HepG2 (cell line): Measurements from ENCODE around the gene CLUH. TPM values are rescaled to one million over a fixed set of nuclear protein-coding genes. Genes with fewer than 3 reads are reported as not detected.

Experiments used
- CREB1 ChIP-seq, 2 experiments: fragments of 450-650 bp in 1 of 2; IDR thresholded peaks; 2 replicates each; pipeline ENCODE4 v1.6.1; 2016 to 2017; ENCODE audit warnings: control low read depth in 1 of 2, mild to moderate bottlenecking in 1 of 2, missing compliant biosample characterization in 1 of 2, missing genetic modification characterization in 1 of 2
- DDIT3 ChIP-seq: sonication (generic); formaldehyde crosslinking; IDR thresholded peaks from 2 replicates; pipeline ENCODE4 v1.4.0; 2020; ENCODE audit warnings: mild to moderate bottlenecking, missing genetic modification reagents
- HES4 ChIP-seq: sonication (generic); formaldehyde crosslinking; IDR thresholded peaks from 2 replicates; pipeline ENCODE4 v1.9.0; 2021; ENCODE audit warnings: mild to moderate bottlenecking, missing genetic modification reagents, borderline replicate concordance
- HIVEP1 ChIP-seq: sonication (generic); formaldehyde crosslinking; IDR thresholded peaks from 2 replicates; pipeline ENCODE4 v1.4.0; 2020; ENCODE audit warnings: mild to moderate bottlenecking, missing genetic modification reagents
- HOXA5 ChIP-seq: sonication (generic); formaldehyde crosslinking; IDR thresholded peaks from 2 replicates; pipeline ENCODE4 v1.4.0; 2020; ENCODE audit warnings: missing genetic modification reagents
- KDM3A ChIP-seq: IDR thresholded peaks from 2 replicates; pipeline ENCODE4 v1.6.1; 2018; ENCODE audit warnings: low read depth, missing compliant biosample characterization
- KIAA2018 ChIP-seq: sonication (generic); formaldehyde crosslinking; IDR thresholded peaks from 2 replicates; pipeline ENCODE4 v1.5.0; 2020; ENCODE audit warnings: mild to moderate bottlenecking, missing genetic modification reagents, borderline replicate concordance
- MZF1 ChIP-seq: sonication (generic); formaldehyde crosslinking; IDR thresholded peaks from 2 replicates; pipeline ENCODE4 v1.8.1; 2023; ENCODE audit warnings: mild to moderate bottlenecking, missing genetic modification reagents, borderline replicate concordance
- NCOA1 ChIP-seq: sonication (generic); formaldehyde crosslinking; IDR thresholded peaks from 2 replicates; pipeline ENCODE4 v1.9.0; 2021; ENCODE audit warnings: missing genetic modification reagents
- PHF5A ChIP-seq: IDR thresholded peaks from one replicate; pipeline ENCODE4 v1.6.1; 2018; ENCODE audit warnings: low read depth, missing genetic modification reagents; ENCODE audit not compliant: unreplicated experiment
- ZBTB1 ChIP-seq: sonication (generic); formaldehyde crosslinking; IDR thresholded peaks from 2 replicates; pipeline ENCODE4 v1.4.0; 2020; ENCODE audit warnings: missing genetic modification reagents, borderline replicate concordance
- ZBTB46 ChIP-seq: sonication (generic); formaldehyde crosslinking; IDR thresholded peaks from 2 replicates; pipeline ENCODE4 v1.4.0; 2020; ENCODE audit warnings: mild to moderate bottlenecking, missing genetic modification reagents, borderline replicate concordance
- ZNF18 ChIP-seq: sonication (generic); formaldehyde crosslinking; IDR thresholded peaks from 2 replicates; pipeline ENCODE4 v1.8.0; 2022; ENCODE audit warnings: mild to moderate bottlenecking, missing genetic modification reagents; ENCODE audit not compliant: insufficient replicate concordance
- ZNF343 ChIP-seq: sonication (generic); formaldehyde crosslinking; IDR thresholded peaks from 2 replicates; pipeline ENCODE4 v1.4.0; 2020; ENCODE audit warnings: mild to moderate bottlenecking, missing genetic modification reagents
- ZSCAN30 ChIP-seq: sonication (generic); formaldehyde crosslinking; IDR thresholded peaks from 2 replicates; pipeline ENCODE4 v1.5.0; 2020; ENCODE audit warnings: mild to moderate bottlenecking, missing genetic modification reagents
- polyA plus RNA-seq, 8 experiments: library from polyadenylated mRNA; depleted of rRNA in 3 of 8; stranded (reverse) in 7 of 8; unstranded in 1 of 8; fragments of >200 nt; fragmentation: Illumina TruSeq in 4 of 8; extraction: Trizol in 4 of 8; gene quantifications; 2 replicates each; pipeline versions ENCODE4 v1.2.1 to v1.2.3, GENCODE V29; 2011 to 2016; ENCODE audit warnings: low read depth in 4 of 8, missing spikeins in 1 of 8, mixed read lengths in 1 of 8; ENCODE audit not compliant: insufficient read depth in 1 of 8
- total RNA-seq, 5 experiments: library from RNA; depleted of rRNA; stranded (reverse); fragments of >200 nt; fragmentation: Illumina TruSeq; extraction: Trizol; gene quantifications; 2 replicates each; pipeline ENCODE4 v1.2.3, GENCODE V29; 2016; ENCODE audit warnings: low read depth in 1 of 5

The CLUH gene
- total and polyA plus RNA-seq, 2 of the 13 experiments (the other 11 are each of a cell fraction or from before 2014, with no cell fraction given) = 30.9 to 60.5 TPM

GRCh38 chr17:2710071-2710802 is 1.3 kb downstream of the CLUH start (continued):
- TF ChIP-seq KIAA2018 (CRISPR knock-in tag) (no peak), ZBTB1 (CRISPR knock-in tag) (no peak), KDM3A (CRISPR knock-in tag) (no peak), ZSCAN30 (CRISPR knock-in tag) (no peak), ZNF18 (no peak), DDIT3 (CRISPR knock-in tag) (no peak), HIVEP1 (CRISPR knock-in tag) (no peak), PHF5A (CRISPR knock-in tag) (no peak), CREB1 (IDR thresholded peaks at IDR 0.05) (no peak), CREB1 (CRISPR knock-in tag; IDR thresholded peaks at IDR 0.05) (no peak), MZF1 (CRISPR knock-in tag) (no peak), HOXA5 (no peak), ZNF343 (CRISPR knock-in tag) (no peak), HES4 (no peak), ZBTB46 (CRISPR knock-in tag) (0 out of 2 replicates have a peak, but pooled peaks have one; percentile 64), NCOA1 (CRISPR knock-in tag) (no peak; the same call in 1 of the 2 replicates)
